CD1c-positive myeloid dendritic cell (primary cell): ENCODE data around the gene MOB3A.

Source experiments
- DNase-seq: peaks from one replicate; pipeline ENCODE4 v3.0.0-alpha.2; 2016; ENCODE audit errors: extremely low spot score

Gene MOB3A

DNA sequence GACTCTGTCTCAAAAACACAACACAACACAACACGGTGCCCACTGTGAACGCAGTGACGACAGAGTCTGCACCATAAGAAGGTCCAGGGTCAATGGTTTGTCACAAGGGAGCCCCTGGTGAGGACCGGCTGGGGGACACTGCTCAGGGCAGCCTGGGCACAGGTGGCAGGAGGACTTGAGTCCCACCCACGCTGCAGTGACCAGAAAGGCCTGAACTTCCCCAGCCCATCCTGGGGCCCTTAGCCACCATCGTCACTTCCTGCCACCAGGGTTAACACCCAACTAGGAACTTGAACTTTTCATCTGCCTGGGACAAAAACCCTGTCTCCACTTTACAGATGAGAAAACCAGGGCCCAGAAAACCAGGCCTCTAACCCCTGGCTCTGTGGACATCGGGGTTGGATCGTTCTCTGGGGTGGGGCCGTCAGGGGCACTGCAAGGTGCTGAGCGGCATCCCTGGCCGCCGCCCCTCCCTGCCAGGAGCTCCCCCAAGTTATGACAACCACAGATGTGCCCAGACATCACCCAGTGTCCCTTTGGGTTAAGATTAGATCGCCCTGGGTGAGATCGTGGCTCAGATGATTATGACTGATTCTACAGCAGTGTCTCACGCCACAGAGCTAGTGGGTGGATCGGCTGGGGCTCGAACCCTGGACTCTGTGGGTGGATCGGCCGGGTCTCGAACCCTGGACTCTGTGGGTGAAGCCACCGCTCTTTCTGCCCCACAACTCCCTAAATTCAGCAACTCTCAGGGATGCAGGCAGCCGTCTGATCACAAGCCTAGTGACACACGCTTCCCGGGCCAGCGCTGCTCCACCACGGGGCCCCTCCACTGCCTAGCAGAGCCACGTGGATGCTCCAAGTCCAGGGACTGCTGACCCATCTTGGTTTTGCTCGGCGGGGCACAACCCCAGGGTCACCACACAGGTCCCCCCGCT is 14.0 kb downstream of the MOB3A start:
- DNase-seq, result peak; percentile 91

DNA sequence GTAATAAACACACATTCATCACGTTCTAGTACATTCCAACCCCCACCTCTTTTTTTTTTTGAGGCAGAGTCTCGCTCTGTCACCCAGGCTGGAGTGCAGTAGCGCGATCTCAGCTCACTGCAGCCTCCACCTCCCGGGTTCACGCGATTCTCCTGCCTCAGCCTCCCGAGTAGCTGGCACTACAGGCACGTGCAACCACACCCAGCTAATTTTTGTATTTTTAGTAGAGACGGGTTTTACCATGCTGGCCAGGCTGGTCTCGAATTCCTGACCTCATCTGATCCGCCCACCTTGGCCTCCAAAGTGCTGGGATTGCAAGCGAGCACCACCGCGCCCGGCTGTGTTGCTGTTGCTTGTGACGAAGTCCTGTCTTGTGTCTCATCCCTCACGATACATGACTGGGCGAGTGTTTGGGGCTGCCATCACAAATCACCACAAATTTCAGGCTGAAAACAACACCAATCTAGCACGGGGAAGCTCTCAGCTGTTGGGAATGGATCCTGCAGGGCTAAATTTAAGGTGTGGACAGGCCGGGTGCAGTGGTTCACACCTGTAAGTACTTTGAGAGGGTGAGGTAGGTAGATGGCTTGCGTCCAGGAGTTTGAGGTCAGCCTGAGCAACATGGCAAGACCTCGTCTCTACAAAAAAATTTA is 15.7 kb downstream of the MOB3A start:
- no peak for DNase-seq

DNA sequence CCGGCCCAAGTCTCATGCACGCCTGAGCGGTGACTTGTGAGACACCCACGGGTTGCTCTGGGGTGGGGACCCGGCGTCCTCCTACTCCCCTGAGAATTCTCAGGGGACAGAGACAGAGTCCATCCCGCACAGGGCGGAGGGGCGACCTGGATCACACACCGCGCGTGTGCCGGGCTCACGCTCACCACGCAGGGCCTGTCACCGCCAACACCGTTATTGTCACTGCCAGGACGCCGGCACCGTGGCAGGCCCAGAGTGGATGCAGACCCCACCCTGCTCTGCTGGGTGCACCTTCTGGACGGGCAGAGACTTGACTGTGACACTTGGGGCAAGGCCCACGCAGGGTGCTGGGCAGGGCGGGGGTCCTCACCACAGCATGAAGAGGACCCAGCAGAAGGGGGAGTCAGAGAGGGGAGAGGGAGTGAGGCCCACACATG is 16.2 kb downstream of the MOB3A start:
- DNase-seq, result peak; percentile 62

DNA sequence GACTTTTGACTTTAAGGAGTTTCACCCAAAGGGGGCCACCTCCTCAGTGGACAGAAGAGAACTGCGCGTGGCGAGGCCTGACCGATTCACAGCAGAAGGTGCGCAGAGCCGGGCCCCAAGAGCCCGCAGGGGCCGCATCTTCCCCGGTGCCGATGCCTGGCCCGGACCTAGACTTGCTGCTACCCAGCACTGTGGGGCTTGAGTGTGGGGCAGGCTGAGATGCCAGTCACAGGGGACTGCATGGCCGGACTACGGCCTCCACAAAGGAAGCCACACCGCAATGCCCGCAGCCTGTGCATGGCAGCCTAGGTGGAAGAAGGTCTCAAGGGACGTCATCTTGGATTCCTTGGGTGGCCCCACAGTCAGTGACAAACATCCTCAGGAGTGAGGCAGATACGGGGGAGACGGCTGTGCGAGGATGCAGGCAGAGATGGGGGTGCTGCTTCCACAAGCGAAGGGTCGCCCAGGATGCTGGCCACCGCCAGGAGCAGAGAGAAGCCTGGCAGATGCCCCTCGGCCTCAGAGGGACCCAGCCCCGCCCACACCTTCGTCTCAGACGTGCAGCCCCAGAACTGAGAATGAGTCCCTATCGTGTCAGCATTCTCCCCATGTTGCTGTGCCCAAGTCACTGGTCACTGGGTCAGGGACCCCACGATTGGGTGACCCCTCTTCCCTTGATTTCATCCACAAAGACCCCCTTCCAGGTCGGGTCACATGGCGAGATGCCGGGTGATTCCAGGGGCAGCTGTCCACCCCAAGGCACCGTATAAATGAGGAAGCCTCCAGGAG is 16.9 kb downstream of the MOB3A start:
- DNase-seq, result no peak

DNA sequence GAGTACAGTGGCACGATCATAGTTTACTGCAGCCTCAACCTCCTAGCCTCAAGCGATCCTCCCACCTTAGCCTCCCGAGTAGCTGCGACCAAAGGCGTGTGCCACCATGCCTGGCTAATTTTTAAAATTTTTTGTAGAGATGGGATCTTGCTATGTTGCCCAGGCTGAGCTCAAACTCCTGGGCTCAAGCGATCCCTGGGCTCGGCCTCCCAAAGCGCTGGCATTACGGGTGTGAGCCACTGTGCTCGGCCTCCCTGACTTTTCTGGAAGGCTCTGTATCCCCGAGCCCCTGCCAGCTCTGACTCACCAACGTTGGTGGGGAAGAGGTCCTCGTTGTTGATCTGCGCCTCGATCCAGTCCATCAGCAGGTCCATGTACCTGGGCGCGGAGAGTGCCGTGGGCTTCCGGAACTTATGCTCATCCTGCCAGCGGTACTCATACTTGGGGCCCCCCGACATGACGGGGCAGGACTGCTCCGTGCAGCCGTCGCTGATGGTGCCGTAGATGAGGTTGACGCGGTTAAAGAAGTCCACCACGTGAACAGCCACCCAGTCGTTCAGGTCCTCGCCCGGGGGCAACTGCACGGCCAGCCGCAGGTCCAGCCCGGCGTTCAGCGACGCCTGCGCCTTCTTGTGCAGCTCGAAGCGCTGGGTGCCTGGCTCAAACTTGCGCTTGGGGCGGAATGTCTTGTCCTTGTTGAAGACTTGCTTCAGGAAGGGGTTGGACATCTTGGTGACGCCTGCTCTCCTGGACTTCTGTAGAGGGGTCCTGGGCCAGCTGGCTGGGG is 18.1 kb downstream of the MOB3A start:
- no peak for DNase-seq

DNA sequence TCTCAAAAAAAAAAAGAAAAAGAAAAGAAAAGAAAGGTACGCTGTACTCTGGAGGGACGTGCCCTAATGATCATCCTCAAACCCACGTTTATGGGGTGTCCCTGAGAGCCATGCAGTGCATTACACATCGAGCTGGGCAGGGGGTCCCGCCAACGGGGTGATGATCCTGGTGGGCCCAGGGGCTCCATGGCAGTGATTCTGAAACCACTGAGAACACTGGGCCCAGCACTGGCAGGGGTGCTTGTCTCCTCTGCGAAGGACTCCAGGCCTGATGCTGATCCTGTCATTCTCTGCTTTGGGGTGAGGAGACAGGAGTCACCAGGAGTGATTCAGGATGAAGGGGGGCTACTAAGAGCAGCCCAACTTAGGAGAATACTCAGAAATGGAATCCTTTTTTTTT is 18.7 kb downstream of the MOB3A start:
- DNase-seq, result no peak

DNA sequence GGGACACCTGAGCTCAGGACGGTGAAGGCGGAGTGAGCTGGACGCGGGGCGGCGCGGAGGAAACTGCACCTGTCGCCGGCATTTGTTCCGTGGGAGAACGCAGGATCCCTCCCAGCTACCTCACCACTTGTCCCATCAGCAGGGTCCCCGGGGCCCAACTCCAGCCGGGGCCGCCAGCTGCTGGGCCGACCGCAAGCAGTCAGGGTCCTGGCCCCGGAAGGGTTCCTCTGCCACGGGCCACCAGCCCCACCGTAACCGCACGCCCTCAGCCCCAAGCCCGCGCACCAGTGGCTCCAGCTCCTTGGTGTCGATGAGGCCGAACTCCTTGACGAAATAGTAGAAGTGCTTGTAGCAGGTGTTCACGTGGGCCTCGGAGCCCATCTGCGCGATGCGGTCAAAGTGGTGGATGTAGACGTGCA is 19.6 kb downstream of the MOB3A start:
- no peak for DNase-seq

DNA sequence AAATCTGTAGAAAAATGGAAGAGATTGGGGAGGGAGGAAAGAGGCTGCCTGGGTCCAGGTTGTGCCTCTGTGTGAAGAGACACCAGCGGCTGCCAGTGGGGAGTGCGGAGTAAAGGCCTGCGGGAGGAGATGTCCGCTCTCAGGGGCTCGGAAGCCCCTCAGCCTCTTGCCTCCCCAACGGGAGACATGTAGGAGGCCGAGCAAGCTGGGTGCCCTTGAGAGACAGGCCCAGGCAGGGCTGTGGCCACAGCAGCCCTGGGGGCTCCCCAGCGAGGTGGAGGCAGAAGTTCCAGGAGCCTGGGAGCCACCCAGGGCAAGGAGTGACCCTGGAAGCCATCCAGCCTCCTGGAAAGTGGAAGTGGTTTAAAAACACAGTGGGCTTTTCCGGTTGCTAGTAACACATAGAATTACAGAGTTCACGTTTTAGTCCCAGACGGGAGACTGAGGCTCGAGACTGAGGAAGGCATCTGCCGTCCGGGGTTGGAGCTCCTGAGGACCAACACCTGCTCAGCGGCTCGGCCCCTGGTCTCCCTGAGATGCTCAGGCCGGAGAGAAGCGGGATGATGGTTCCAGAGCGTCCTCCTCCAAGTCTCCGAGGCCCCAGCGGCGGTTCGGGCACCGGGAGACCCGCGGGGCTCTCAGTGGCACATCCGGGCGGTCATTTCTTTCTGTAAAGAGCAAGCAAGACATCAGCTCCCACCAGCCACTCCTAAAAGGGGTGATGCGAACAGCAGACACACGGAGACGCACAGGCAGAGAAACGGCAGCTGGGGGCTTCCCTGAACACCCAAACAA is 23.2 kb downstream of the MOB3A start:
- no peak for DNase-seq

DNA sequence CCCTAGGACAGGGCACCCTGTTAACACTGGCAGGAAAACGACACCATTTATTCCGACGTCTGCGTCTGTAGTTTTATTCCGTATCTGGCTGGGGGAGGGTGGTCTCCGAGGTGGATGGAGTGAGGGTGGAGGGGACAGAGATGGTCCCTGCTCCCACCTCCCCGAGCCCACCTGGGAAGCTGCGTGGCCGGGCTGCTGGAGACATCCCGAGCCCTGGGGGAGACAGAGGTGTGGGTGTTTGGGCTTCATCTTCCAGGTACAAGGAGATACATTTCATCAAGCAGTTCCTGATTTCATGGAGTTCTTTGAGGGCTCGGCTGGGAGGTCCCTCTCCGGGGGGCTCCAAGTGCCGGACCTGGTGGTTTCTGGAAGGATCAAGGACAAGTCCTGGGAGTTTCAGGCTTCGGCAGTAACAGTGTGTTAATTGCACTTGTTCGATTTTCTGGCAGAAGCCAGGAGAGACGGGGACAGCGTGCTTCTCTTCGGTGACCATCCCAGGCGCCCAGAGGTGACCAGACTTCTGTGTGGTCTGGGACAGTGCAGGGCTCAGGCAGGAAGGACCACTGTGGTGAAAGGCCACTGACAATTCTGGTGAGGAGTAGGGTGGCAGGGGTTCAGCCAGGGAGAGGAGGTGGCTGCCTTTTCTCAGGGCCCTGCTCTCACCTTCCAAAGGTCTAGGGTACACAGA is 25.0 kb downstream of the MOB3A start:
- no peak for DNase-seq

DNA sequence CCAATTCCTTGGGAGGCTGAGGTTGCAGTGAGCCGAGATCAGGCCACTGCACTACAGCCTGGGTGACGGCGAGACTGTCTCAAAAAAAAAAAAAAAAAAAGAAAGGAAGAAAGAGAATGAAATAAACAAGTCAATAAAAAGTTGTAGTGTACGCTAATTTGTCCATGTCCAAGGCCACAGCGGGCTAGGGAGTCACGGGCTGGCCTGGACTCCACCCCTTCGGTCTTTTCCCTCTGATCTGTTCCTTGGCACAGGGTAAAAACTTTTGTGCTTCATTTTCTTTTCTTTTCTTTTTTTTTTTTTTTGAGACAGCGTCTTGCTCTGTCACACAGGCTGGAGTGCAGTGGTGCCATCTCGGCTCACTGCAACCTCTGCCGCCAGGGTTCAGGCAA is 25.7 kb downstream of the MOB3A start:
- no peak for DNase-seq

DNA sequence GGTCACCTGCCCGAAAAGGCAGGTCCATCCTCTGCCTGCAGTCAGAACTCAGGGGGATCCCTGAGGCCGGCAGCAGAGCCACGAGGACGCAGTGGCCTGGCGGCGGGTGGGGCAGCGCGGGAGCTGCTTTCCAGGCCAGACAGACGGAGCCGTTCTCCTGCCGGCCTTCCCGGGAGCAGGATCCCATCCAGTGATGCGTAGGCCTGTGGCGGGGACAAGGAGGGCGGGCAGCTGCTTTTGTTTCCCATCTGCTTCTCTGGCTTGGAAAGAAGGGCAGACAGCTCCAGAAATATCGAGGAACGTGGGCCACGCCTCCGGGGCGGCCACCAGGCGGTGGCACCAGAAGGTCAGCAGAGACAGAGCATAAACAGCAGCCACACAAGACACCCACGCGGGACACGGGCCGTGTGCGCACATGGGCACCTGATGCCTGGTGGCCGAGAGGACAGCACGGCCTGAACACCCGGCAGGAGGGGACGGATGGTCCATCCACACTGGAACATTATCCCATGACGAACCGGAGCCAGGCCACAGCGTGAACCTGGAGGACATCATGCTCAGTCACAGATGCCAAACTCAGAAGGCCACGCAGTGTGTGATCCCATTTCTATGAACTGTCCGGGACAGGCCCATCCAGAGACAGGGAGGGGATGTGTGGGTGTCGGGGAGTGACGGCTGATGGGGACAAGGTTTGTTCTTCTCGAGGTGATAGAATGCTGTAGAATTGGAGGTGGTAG is 31.2 kb downstream of the MOB3A start:
- no peak for DNase-seq

DNA sequence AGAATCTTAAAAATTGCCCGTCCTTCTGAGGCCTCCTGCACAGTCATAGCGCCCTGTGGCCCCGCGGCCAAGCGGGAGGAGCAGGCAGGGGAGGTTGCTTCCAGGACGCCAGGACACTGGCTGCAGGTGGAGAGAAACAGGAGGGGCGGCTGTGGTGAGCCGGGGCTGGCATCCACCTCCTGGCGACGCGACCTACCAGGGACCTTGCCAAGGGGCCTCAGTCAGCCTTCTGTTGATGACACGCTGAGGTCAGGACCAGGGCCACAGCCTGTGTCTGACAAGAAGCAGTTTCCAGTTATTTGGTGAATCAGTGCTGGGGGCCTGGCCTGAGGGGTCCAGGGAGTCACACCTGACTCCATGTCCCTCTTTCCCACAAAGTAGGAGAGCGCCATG is 31.7 kb downstream of the MOB3A start:
- DNase-seq, result no peak

DNA sequence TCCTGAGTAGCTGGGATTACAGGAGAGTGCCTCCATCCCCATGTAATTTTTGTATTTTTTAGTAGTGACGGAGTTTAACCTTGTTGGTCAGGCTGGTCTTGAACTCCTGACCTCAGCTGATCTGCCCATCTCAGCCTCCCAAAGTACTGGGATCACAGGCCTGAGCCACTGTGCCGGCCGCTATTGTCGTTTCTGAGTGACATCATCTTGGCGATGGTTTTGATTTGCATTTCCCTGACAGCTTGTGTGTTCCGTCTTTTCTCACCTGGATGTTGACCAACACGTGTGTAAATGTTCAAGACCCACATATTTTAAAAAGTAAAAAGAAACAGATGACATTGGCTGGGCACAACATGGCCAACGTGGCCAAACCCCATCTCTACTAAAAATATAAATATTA is 32.3 kb downstream of the MOB3A start:
- DNase-seq, result no peak

DNA sequence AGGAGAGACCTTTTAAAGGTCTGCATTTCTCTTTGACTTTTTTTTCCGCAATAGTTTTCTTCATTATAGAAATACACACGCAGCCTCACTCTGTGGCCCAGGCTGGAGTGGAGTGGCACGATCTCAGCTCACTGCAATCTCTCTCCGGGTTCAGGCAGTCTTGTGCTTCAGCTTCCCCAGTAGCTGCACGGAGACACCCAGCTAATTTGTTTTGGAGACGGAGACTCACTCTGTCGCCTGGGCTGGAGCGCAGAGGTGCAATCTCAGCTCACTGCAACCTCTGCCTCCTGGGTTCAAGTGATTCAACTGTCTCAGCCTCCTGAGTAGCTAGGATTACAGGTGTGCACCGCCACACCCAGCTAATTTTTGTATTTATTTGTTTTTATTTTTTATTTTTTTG is 33.4 kb downstream of the MOB3A start:
- DNase-seq, result no peak

DNA sequence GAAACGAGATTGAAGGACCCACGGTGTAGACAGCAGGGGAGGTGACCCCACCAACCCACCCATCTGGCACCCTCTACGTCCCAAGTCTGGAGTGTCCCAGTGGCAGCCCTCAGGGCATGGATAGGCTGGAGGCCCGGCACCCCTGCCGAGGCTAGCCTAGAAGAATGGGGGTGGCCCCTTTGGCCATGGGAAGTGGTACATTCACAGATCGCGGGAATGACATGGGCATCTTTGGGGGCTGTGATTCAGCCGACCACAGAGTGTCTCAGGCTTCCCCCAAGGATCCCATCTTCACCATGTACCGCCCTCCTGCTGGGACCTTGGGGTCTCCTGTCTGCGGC is 33.8 kb downstream of the MOB3A start:
- DNase-seq, result no peak

DNA sequence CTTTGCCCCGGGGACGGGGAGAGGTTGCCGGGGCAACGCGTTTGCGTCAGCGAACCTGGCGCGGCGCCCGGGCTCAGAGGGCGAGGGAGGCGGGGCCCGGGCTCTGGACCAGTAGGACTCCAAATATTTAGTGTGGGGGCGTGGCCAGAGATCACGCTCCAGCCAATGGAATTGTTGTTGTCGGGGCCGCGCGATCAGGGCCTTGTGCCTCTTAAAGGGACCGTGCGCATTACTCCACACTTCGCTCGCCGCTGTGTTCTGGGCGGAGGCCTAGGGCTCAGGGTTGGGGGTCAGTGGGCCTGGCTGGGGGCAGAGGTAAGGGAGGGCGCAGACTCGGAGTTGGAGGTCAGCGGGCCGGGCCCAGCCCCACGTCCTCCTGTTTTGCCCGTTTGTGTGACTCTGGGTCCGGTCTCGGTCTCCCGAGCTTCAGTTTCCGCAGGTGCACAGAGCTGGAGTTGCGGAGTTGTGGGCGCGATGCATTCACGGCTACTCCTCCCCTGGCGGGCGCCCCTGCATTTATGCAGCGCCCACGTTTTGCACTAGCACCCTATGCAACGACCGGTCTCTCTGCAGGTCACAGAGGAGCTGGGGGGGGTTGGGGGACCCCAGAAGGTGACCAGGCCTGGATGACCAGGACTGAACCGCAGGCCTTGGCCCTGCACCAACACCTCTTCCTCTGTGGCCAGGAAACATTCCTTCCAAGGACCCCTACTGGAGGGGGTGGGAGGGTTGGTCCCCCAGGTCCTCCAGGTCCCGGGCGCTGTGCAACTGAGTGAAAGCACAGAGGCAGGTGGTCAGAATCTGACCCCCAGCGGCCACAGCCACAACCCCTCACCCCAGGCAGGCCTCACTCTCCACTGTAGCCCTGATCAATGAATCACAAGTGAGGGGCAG is 34.4 kb downstream of the MOB3A start:
- peak; percentile 100 for DNase-seq

DNA sequence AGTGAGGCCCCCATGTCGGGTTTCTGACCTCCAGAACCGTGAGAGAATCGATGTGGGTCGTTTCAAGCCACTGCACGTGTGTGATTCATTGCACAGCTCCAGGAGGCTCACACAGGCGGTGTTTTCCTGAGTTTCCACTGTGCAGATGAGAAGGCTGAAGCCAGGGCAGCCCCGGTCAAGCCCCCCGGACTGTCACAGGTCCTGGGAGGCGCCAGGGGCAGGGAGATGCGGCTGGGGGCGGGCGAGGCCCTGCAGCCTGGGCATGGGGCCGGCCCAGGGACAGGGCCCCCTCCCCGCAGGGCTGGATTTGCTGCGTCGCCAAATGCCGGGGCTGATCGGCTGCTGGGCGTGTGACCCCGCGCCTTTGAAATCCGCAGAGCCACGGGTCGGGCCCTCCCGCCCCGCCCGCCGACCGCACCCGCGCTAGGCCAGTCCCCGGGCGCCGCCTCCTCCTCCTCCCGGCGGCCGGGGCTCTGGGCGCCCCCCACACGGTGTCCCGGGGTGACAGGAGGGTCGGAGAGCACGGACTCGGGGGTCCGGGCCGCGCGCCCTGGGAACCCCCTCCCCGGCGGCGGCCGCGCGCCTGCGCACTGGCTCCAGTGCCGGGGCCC is 35.1 kb downstream of the MOB3A start:
- peak; percentile 48 for DNase-seq
